CD8-positive, alpha-beta memory T cell (primary cell): ENCODE measurements around the gene EVA1A. TPM values are rescaled to one million over a fixed set of nuclear protein-coding genes. Genes with fewer than 3 reads are reported as not detected.

Source experiments
- CTCF ChIA-PET: fragments of 350-600 bp; sonication (Branson Sonifier 250); formaldehyde crosslinking; loops from one replicate; lab custom pipeline; 2021; ENCODE audit warnings: antibody characterized with exemption; lab: Charles Lee
- POLR2A ChIA-PET: fragments of 350-600 bp; sonication (Branson Sonifier 250); formaldehyde crosslinking; loops from one replicate; lab custom pipeline; 2021; ENCODE audit warnings: antibody characterized with exemption; lab: Charles Lee
- DNase-seq, 5 donors: peaks; one replicate each; pipeline versions ENCODE4 v3.0.0 to v3.0.0-alpha.2; 2020 to 2022; ENCODE audit warnings: mixed read lengths in 1 of 5
- H3K27ac ChIP-seq: one replicate; pipeline ENCODE4 v1.7.0; 2013; ENCODE audit warnings: low read depth, mild to moderate bottlenecking, low read length, moderate library complexity
- H3K27me3 ChIP-seq: 2 replicates; pipeline ENCODE4 v1.7.0; 2013; ENCODE audit warnings: low read length, mild to moderate bottlenecking; ENCODE audit not compliant: insufficient read depth, poor library complexity, severe bottlenecking
- H3K36me3 ChIP-seq: 2 replicates; pipeline ENCODE4 v1.7.0; 2013; ENCODE audit warnings: mild to moderate bottlenecking, low read length, moderate library complexity; ENCODE audit not compliant: insufficient read depth
- H3K4me1 ChIP-seq: 2 replicates; pipeline ENCODE4 v1.7.0; 2013; ENCODE audit warnings: mild to moderate bottlenecking, low read length, moderate library complexity; ENCODE audit not compliant: insufficient read depth
- H3K4me3 ChIP-seq: 2 replicates; pipeline ENCODE4 v1.7.0; 2013; ENCODE audit warnings: mild to moderate bottlenecking, low read length
- H3K9me3 ChIP-seq: 2 replicates; pipeline ENCODE4 v1.7.0; 2013; ENCODE audit warnings: mild to moderate bottlenecking, low read length
- H3K27ac Mint-ChIP-seq, 8 donors: one replicate each; pipeline ENCODE4 v1.8.0; 2020 to 2021; ENCODE audit warnings: mixed read lengths in 8 of 8, mild to moderate bottlenecking in 6 of 8, inconsistent platforms in 3 of 8, moderate library complexity in 3 of 8
- H3K27me3 Mint-ChIP-seq, 2 donors: one replicate each; pipeline ENCODE4 v1.8.0; 2020 to 2021; ENCODE audit warnings: mixed read lengths in 2 of 2, mild to moderate bottlenecking in 1 of 2, moderate library complexity in 1 of 2
- H3K36me3 Mint-ChIP-seq, 3 donors: one replicate each; pipeline ENCODE4 v1.8.0; 2020 to 2021; ENCODE audit warnings: mixed read lengths in 3 of 3, inconsistent platforms in 1 of 3, mild to moderate bottlenecking in 1 of 3
- H3K4me1 Mint-ChIP-seq, 3 donors: one replicate each; pipeline ENCODE4 v1.8.0; 2020 to 2021; ENCODE audit warnings: mixed read lengths in 3 of 3, inconsistent platforms in 1 of 3, mild to moderate bottlenecking in 1 of 3
- H3K4me3 Mint-ChIP-seq, 7 donors: one replicate each; pipeline ENCODE4 v1.8.0; 2020 to 2021; ENCODE audit warnings: mixed read lengths in 7 of 7, mild to moderate bottlenecking in 6 of 7, moderate library complexity in 4 of 7, inconsistent platforms in 2 of 7
- H3K9me3 Mint-ChIP-seq, 5 donors: one replicate each; pipeline ENCODE4 v1.8.0; 2020 to 2022; ENCODE audit warnings: mixed read lengths in 5 of 5, mild to moderate bottlenecking in 3 of 5, moderate library complexity in 2 of 5, inconsistent platforms in 1 of 5
- polyA plus RNA-seq: library from polyadenylated mRNA; unstranded; fragments of 300-500 nt; fragmentation: Illumina TruSeq; gene quantifications from one replicate; pipeline ENCODE4 v1.2.3, GENCODE V29; 2021
- total RNA-seq, 2 experiments: library from RNA; stranded (reverse); gene quantifications; one replicate each; pipeline ENCODE4 v1.2.3, GENCODE V29; 2021

EVA1A gene
- total and polyA plus RNA-seq, 3 experiments from 2014 or later, result not detected

DNA sequence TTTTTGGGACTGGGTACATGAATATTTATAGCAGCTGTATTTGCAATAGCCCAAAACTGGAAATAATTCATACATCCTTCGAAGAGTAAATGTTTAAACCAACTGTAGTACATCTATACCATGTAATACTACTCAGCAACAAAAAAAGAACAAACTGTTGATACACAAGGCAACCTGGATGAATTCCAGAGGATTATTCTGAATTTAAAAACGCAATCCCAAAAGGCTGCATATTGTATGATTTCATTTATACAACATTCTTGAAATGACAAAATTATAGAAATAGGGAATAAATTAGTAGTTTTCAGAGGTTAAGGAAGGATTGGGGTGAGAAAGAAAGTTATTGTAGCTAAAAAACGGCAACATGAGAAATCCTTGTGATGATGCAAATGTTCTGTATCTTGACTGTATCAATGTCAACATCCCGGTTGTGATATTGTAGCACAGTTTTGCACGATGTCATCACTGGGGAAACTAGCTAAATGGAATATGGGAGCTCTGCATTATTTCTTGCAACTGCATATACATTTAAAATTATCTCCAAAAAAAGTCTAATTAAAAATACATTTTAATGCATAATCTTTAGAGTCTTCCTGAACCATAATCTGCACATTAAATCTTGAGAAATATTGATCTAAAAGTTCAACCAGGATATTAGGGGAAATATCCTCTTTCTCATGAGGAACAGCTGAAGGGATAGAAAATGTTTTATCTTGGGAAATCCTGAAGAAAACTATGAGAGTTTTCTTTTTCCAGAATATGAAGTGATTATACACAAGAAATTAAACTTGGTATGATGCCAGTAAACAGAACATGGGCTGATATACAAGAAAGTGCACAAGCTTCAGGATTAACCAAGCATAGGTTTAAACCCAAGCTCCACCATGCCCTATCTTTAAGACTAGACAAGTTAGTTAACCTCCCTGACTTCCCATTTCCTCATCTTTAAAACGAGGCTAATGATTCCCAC lies 21.9 kb downstream of the EVA1A start:
- H3K4me3 ChIP-seq, result no peak overlapping the region
- no peaks in the 10 kb centered on the region for H3K36me3 ChIP-seq
- no peak overlapping the region for H3K27ac ChIP-seq
- no peaks in the 10 kb centered on the region for H3K27me3 ChIP-seq
- no peaks in the 10 kb centered on the region for H3K4me1 Mint-ChIP-seq
- H3K36me3 Mint-ChIP-seq, result no peaks in the 10 kb centered on the region
- peaks cover 4 to 5% of the 10 kb centered on the region in 2 donors for H3K27me3 Mint-ChIP-seq
- ChIA-PET POLR2A (no interaction called here), CTCF (no interaction called here)
- no peaks in the 10 kb centered on the region for H3K4me1 ChIP-seq
- H3K4me3 Mint-ChIP-seq, result no peak overlapping the region
- no peaks in the 10 kb centered on the region for H3K9me3 ChIP-seq
- peaks cover 0 to 2% (median 0%) of the 10 kb centered on the region in 5 donors for H3K9me3 Mint-ChIP-seq
- H3K27ac Mint-ChIP-seq, result no peak overlapping the region
- no peak for DNase-seq

DNA sequence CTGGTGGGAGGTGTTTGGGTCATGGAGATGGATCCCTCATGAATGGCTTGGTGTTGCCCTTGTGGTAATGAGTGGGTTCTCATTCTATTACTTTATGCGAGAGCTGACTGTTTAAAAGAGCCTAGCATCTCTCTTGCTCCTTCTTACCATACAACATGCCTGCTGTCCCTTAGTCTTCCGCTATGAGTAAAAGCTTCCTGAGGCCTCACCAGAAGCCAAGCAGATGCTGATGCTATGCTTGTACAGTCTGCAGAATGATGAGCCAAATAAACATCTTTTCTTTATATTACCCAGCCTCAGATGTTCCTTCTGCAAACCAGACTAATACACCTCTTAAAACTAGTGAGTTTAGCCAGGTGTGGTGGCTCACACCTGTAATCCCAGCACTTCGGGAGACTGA lies 23.1 kb downstream of the EVA1A start:
- Histone ChIP-seq H3K4me1 (no peaks in the 10 kb centered on the region), H3K4me3 (no peak overlapping the region), H3K9me3 (no peaks in the 10 kb centered on the region), H3K27ac (no peak overlapping the region), H3K27me3 (no peaks in the 10 kb centered on the region), H3K36me3 (no peaks in the 10 kb centered on the region)
- H3K4me3 Mint-ChIP-seq, result no peak overlapping the region
- CTCF ChIA-PET, result no interaction called here
- no peak overlapping the region for H3K27ac Mint-ChIP-seq
- H3K36me3 Mint-ChIP-seq, result no peaks in the 10 kb centered on the region
- H3K27me3 Mint-ChIP-seq, result peaks cover 4 to 5% of the 10 kb centered on the region in 2 donors
- POLR2A ChIA-PET, result no interaction called here
- H3K9me3 Mint-ChIP-seq, result peaks cover 0 to 2% (median 0%) of the 10 kb centered on the region in 5 donors
- no peak for DNase-seq
- no peaks in the 10 kb centered on the region for H3K4me1 Mint-ChIP-seq

DNA sequence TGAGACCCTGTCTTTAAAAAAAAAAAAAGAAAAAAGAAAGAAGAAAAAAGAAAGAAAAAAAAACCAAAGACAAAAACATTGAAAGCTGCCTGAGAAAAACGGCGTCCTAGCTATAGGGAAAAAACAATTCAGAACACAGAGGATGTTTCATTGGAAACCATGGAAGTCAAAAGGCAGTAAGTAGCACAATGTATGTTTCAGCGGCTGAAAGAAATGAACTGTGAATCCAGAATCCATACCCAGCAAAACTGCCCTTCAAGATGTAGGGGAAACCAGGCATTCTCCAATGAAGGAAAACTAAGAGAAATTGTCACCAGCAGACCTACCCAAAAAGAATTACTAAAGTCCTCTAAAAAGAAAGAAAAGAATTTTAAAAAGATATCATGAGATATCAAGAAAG lies 27.6 kb downstream of the EVA1A start:
- Mint-ChIP-seq H3K36me3 (no peaks in the 10 kb centered on the region), H3K27me3 (peaks cover 4 to 8% of the 10 kb centered on the region in 2 donors), H3K4me3 (no peak overlapping the region), H3K9me3 (peaks cover 0 to 2% (median 0%) of the 10 kb centered on the region in 5 donors), H3K4me1 (no peaks in the 10 kb centered on the region), H3K27ac (no peak overlapping the region)
- Histone ChIP-seq H3K9me3 (no peaks in the 10 kb centered on the region), H3K27ac (no peak overlapping the region), H3K4me1 (no peaks in the 10 kb centered on the region), H3K27me3 (no peaks in the 10 kb centered on the region), H3K36me3 (no peaks in the 10 kb centered on the region), H3K4me3 (no peak overlapping the region)
- ChIA-PET POLR2A (no interaction called here), CTCF (no interaction called here)
- DNase-seq, result no peak

DNA sequence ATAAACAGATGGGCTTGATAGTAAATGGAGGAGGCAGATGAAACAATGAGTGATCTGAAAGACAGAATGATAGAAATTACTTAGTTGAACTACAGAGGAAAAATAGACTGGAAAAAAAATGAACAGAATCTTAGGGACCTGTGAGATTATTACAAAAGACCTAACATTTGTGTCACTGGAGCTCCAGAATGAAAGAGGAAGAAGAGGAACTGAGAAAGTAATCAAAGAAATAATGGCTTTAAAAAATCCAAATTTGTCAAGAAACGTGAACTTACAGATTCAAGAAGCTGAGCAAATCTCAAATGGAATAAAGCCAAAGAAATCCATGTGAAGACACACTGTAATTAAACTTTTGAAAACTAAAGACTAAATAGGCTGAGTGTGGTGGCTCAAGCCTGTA lies 28.3 kb downstream of the EVA1A start:
- H3K9me3 ChIP-seq, result no peaks in the 10 kb centered on the region
- DNase-seq, result no peak
- no peaks in the 10 kb centered on the region for H3K27me3 ChIP-seq
- H3K4me3 Mint-ChIP-seq, result no peak overlapping the region
- H3K4me1 Mint-ChIP-seq, result no peaks in the 10 kb centered on the region
- CTCF ChIA-PET, result no interaction called here
- H3K36me3 Mint-ChIP-seq, result no peaks in the 10 kb centered on the region
- POLR2A ChIA-PET, result no interaction called here
- peaks cover 4 to 8% of the 10 kb centered on the region in 2 donors for H3K27me3 Mint-ChIP-seq
- no peaks in the 10 kb centered on the region for H3K36me3 ChIP-seq
- H3K27ac Mint-ChIP-seq, result no peak overlapping the region
- no peaks in the 10 kb centered on the region for H3K4me1 ChIP-seq
- H3K27ac ChIP-seq, result no peak overlapping the region
- H3K9me3 Mint-ChIP-seq, result no peaks in the 10 kb centered on the region
- no peak overlapping the region for H3K4me3 ChIP-seq

DNA sequence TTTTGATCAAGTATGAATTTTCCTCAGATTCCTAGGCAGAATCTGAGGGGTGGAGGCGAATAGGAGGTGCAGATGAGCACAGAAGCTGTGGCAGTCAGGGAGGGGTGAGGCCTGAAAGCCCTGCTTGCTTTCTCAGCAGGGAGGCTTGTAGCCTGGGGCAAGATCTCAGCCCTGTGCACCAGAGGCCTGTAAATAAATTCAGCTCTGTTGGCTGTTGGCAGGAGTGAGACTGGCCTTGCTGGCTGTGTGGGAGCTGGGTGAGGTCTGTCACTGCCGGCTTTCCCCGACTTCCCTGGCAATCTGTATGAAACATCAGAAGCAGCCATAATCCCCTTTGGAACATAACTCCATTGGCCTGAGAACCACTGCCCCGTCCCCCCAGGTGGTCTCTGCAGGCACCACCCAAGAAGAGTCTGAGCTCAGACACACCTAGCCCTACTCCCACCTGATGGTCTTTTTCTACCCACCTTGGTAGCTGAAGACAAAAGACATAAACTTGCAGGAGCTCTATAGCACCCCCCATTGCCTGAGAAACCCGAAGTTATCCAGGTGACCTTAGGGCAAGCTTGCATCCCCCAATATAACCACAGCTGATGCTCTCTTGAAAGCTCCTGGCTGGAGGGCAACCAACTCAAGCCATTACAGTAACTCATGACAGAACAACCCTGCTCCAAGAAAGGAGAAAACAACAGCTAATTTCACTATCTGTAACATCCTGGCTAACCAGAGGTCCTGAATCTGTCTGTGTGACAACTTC lies 32.3 kb downstream of the EVA1A start:
- H3K27ac ChIP-seq, result no peak overlapping the region
- no peaks in the 10 kb centered on the region for H3K4me1 Mint-ChIP-seq
- H3K9me3 Mint-ChIP-seq, result peaks cover 0 to 2% (median 0%) of the 10 kb centered on the region in 5 donors
- DNase-seq, result no peak
- H3K27ac Mint-ChIP-seq, result no peak overlapping the region
- H3K4me3 ChIP-seq, result no peak overlapping the region
- CTCF ChIA-PET, result no interaction called here
- POLR2A ChIA-PET, result no interaction called here
- H3K27me3 ChIP-seq, result no peaks in the 10 kb centered on the region
- H3K9me3 ChIP-seq, result no peaks in the 10 kb centered on the region
- H3K36me3 ChIP-seq, result no peaks in the 10 kb centered on the region
- no peaks in the 10 kb centered on the region for H3K36me3 Mint-ChIP-seq
- peaks cover 9 to 13% of the 10 kb centered on the region in 2 donors for H3K27me3 Mint-ChIP-seq
- H3K4me1 ChIP-seq, result no peaks in the 10 kb centered on the region
- no peak overlapping the region for H3K4me3 Mint-ChIP-seq

DNA sequence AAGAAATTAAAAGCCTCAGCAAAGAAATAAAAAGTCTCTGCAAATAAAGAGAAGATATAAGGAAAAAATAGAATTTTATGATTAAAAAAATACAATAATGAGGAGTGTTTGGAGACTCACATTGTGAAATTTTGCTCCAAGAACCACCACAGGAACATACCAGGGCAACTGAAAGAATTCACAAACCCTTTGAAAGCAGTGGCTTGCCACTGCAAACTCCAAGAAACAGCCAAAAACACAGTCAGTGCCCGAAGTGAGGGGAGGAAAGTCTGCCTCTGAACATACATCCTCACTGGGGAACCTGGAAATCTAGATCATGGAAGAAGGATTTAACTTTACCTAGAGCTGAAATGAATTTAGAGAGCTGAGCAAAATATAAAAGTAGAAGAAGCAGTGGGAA lies 33.1 kb downstream of the EVA1A start:
- no peak for DNase-seq
- no peak overlapping the region for H3K4me3 Mint-ChIP-seq
- peaks cover 9 to 13% of the 10 kb centered on the region in 2 donors for H3K27me3 Mint-ChIP-seq
- Histone ChIP-seq H3K4me1 (no peaks in the 10 kb centered on the region), H3K4me3 (no peak overlapping the region), H3K27me3 (no peaks in the 10 kb centered on the region), H3K36me3 (no peaks in the 10 kb centered on the region), H3K27ac (no peak overlapping the region), H3K9me3 (no peaks in the 10 kb centered on the region)
- H3K27ac Mint-ChIP-seq, result no peak overlapping the region
- ChIA-PET POLR2A (no interaction called here), CTCF (no interaction called here)
- H3K9me3 Mint-ChIP-seq, result peaks cover 0 to 2% (median 0%) of the 10 kb centered on the region in 5 donors
- no peaks in the 10 kb centered on the region for H3K36me3 Mint-ChIP-seq
- no peaks in the 10 kb centered on the region for H3K4me1 Mint-ChIP-seq

DNA sequence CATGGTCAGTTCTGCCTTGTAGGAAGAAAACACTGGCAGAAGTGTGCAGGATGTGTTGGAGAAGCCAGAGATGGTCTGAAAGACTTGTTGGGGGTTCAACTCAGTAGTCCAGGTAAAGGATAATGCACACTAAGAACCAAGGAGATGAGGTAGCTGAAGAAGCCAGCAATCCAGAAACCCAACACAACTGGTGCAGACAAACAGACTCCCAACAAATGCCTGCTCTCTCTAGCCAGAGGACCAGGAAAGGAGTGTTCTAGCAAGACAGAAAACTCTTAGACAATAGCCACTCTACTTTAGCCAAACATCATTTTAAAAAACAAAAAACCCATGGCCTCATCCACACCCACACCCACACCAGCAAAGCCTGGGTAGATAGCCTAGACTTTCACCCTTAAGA lies 33.9 kb downstream of the EVA1A start:
- no peak for DNase-seq
- POLR2A ChIA-PET, result no interaction called here
- Mint-ChIP-seq H3K27ac (no peak overlapping the region), H3K4me1 (no peaks in the 10 kb centered on the region), H3K4me3 (no peak overlapping the region), H3K36me3 (no peaks in the 10 kb centered on the region), H3K9me3 (peaks cover 0 to 2% (median 0%) of the 10 kb centered on the region in 5 donors), H3K27me3 (peaks cover 9 to 16% of the 10 kb centered on the region in 2 donors)
- H3K4me1 ChIP-seq, result no peaks in the 10 kb centered on the region
- CTCF ChIA-PET, result no interaction called here
- H3K36me3 ChIP-seq, result no peaks in the 10 kb centered on the region
- H3K9me3 ChIP-seq, result no peaks in the 10 kb centered on the region
- no peak overlapping the region for H3K27ac ChIP-seq
- H3K4me3 ChIP-seq, result no peak overlapping the region
- H3K27me3 ChIP-seq, result no peaks in the 10 kb centered on the region
